NOMO-1 treated with DMSO at 0.1 percent for 48 hours (cell line): Measurements from ENCODE around the gene KANK2.
"Not testable (repeated sequence)": the region's sequence is repeated elsewhere in the genome, so short reads cannot be mapped to it uniquely, and the experiment has no call there.

Experiments
- DNase-seq: peaks from one replicate; lab custom pipeline; 2025; ENCODE audit not compliant: unreplicated experiment; lab: John Stamatoyannopoulos, UW

Gene KANK2

GRCh38 chr19:11142528-11143171, 54.7 kb downstream of the KANK2 start:
- no peak for DNase-seq

- DNase-seq: no peak
These were observed 55.3 kb downstream of the KANK2 start for GRCh38 chr19:11141937-11142527.

GRCh38 chr19:11140896-11141295, 56.4 kb downstream of the KANK2 start:
- no peak for DNase-seq

GRCh38 chr19:11140023-11140538, 57.3 kb downstream of the KANK2 start:
- not testable (repeated sequence) for DNase-seq

- DNase-seq: no peak
These were observed 58.6 kb downstream of the KANK2 start for GRCh38 chr19:11138601-11139300.

- DNase-seq: peak; percentile 56
These were observed 59.6 kb downstream of the KANK2 start for GRCh38 chr19:11137542-11138384.

- DNase-seq: no peak
These were observed 60.8 kb downstream of the KANK2 start for GRCh38 chr19:11136400-11137101.

GRCh38 chr19:11131471-11131870, 65.9 kb downstream of the KANK2 start:
- no peak for DNase-seq

- DNase-seq: peak; percentile 44
These were observed 66.4 kb downstream of the KANK2 start for GRCh38 chr19:11130824-11131455.

- no peak for DNase-seq
These were observed 69.4 kb downstream of the KANK2 start for GRCh38 chr19:11127905-11128304.

GRCh38 chr19:11125994-11126685, 71.2 kb downstream of the KANK2 start:
- DNase-seq: peak; percentile 35

GRCh38 chr19:11124157-11124556, 73.2 kb downstream of the KANK2 start:
- DNase-seq: not testable (repeated sequence)

GRCh38 chr19:11123114-11123513, 74.2 kb downstream of the KANK2 start:
- no peak for DNase-seq

- not testable (repeated sequence) for DNase-seq
These were observed 75.4 kb downstream of the KANK2 start for GRCh38 chr19:11121963-11122362.

- DNase-seq: no peak
These were observed 80.8 kb downstream of the KANK2 start for GRCh38 chr19:11116507-11116906.

- DNase-seq: no peak
These were observed 81.4 kb downstream of the KANK2 start for GRCh38 chr19:11115895-11116446.

- no peak for DNase-seq
These were observed 82.3 kb downstream of the KANK2 start for GRCh38 chr19:11115042-11115441.
